Measurements from ENCODE around the gene KRTAP12-2. TPM values are rescaled to one million over a fixed set of nuclear protein-coding genes. Genes with fewer than 3 reads are reported as not detected.
"Not testable (repeated sequence)": the region's sequence is repeated elsewhere in the genome, so short reads cannot be mapped to it uniquely, and the experiment has no call there.

The KRTAP12-2 gene
- total RNA-seq, 1 donor from 2014 or later: not detected

GRCh38 chr21:44644878-44645277, 21.8 kb downstream of the KRTAP12-2 start:
- peaks cover 10% of the 10 kb centered on the region for H3K27me3 Mint-ChIP-seq (ENCODE audit: low read depth)
- no peak overlapping the region for H3K27ac Mint-ChIP-seq (ENCODE audit: unreplicated experiment)
- no peak overlapping the region for H3K4me3 Mint-ChIP-seq
- TF ChIP-seq, protein P1, sequence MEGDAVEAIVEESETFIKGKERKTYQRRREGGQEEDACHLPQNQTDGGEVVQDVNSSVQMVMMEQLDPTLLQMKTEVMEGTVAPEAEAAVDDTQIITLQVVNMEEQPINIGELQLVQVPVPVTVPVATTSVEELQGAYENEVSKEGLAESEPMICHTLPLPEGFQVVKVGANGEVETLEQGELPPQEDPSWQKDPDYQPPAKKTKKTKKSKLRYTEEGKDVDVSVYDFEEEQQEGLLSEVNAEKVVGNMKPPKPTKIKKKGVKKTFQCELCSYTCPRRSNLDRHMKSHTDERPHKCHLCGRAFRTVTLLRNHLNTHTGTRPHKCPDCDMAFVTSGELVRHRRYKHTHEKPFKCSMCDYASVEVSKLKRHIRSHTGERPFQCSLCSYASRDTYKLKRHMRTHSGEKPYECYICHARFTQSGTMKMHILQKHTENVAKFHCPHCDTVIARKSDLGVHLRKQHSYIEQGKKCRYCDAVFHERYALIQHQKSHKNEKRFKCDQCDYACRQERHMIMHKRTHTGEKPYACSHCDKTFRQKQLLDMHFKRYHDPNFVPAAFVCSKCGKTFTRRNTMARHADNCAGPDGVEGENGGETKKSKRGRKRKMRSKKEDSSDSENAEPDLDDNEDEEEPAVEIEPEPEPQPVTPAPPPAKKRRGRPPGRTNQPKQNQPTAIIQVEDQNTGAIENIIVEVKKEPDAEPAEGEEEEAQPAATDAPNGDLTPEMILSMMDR (conservative IDR thresholded peaks at IDR 0.05): no peak
- DNase-seq (ENCODE audit: low read depth, low spot score): no peak
- H3K4me1 Mint-ChIP-seq: no peaks in the 10 kb centered on the region
- peaks cover 31% of the 10 kb centered on the region for H3K9me3 Mint-ChIP-seq
- peaks cover 5% of the 10 kb centered on the region for H3K36me3 Mint-ChIP-seq (ENCODE audit: low read depth)

DNA sequence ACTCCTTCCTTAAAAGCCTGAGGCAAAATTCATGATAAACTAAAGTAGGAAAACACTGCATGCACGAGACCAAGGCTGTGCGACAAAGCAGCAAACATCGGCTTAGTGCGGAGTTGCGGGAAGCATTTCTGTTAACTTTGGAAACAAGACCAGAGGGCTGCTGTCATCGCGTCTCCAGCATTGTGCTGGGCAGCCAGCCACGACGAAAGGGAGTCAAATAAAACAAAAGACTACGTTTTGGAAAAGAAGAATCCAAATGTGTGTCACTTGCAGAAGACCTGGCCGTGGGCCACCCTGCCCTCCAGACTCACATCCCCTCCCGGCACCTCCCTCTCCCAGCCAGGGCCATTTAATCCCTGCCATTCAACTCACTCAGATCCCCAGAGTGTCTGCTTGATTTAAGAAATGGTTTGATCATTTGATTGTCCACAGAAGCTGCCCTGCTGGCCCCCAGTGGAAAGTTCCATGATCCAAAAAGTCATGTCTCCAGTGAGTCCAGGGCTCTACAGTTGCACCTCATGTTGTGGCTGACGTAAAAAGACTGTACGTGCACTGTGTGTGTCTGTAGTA, 22.9 kb downstream of the KRTAP12-2 start:
- Mint-ChIP-seq H3K4me3 (no peak overlapping the region), H3K27ac (ENCODE audit: unreplicated experiment) (no peak overlapping the region), H3K27me3 (ENCODE audit: low read depth) (peaks cover 10% of the 10 kb centered on the region), H3K4me1 (no peaks in the 10 kb centered on the region), H3K36me3 (ENCODE audit: low read depth) (peaks cover 5% of the 10 kb centered on the region), H3K9me3 (peaks cover 31% of the 10 kb centered on the region)
- TF ChIP-seq, protein P1 (conservative IDR thresholded peaks at IDR 0.05): no peak
- no peak for DNase-seq (ENCODE audit: low read depth, low spot score)

DNA sequence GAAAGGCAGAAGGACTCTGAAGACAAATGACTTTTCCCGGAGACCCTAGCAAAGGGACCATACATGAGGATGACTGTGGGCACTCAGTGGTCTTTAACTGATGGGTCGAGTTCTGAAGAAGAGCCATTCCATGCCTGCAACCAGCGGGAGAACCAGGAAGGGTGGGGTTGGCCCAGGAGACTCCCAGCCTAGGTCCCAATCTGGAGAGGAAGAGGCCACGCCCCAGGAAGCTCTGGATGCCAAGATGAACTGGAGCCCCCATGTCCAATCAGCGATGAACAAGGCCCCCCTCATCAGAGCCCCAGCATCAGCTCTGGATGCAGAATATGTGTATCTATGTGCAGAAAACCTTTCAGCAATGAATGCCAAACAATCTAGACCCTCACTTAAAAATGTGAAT, 26.0 kb downstream of the KRTAP12-2 start:
- TF ChIP-seq, protein P1 (conservative IDR thresholded peaks at IDR 0.05): no peak
- peaks cover 4% of the 10 kb centered on the region for H3K27me3 Mint-ChIP-seq (ENCODE audit: low read depth)
- no peak for DNase-seq (ENCODE audit: low read depth, low spot score)
- H3K4me1 Mint-ChIP-seq: peaks cover 10% of the 10 kb centered on the region
- H3K36me3 Mint-ChIP-seq (ENCODE audit: low read depth): peaks cover 5% of the 10 kb centered on the region
- H3K27ac Mint-ChIP-seq (ENCODE audit: unreplicated experiment): no peak overlapping the region
- no peak overlapping the region for H3K4me3 Mint-ChIP-seq
- H3K9me3 Mint-ChIP-seq: peaks cover 31% of the 10 kb centered on the region

DNA sequence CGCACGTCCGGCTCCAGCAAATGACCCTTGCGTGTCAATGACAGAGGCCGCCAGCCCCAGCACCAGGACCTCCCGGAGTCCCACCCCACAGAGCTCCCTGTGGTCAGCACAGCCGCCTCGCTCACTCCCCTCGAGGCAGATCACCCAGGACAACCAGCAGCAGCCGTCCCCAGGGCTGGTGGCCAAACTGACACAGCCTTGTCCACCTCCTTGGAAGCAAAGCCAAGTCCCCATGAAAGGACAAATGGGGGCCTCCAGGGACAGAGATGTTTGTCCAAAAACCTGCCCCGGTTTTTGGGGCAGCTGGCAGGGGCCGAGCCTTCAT, 27.4 kb downstream of the KRTAP12-2 start:
- H3K4me3 Mint-ChIP-seq: no peak overlapping the region
- H3K36me3 Mint-ChIP-seq (ENCODE audit: low read depth): peaks cover 3% of the 10 kb centered on the region
- peaks cover 10% of the 10 kb centered on the region for H3K4me1 Mint-ChIP-seq
- peaks cover 7% of the 10 kb centered on the region for H3K27me3 Mint-ChIP-seq (ENCODE audit: low read depth)
- DNase-seq (ENCODE audit: low read depth, low spot score): no peak
- no peak overlapping the region for H3K27ac Mint-ChIP-seq (ENCODE audit: unreplicated experiment)
- TF ChIP-seq, protein P1 (conservative IDR thresholded peaks at IDR 0.05): no peak
- peaks cover 24% of the 10 kb centered on the region for H3K9me3 Mint-ChIP-seq

DNA sequence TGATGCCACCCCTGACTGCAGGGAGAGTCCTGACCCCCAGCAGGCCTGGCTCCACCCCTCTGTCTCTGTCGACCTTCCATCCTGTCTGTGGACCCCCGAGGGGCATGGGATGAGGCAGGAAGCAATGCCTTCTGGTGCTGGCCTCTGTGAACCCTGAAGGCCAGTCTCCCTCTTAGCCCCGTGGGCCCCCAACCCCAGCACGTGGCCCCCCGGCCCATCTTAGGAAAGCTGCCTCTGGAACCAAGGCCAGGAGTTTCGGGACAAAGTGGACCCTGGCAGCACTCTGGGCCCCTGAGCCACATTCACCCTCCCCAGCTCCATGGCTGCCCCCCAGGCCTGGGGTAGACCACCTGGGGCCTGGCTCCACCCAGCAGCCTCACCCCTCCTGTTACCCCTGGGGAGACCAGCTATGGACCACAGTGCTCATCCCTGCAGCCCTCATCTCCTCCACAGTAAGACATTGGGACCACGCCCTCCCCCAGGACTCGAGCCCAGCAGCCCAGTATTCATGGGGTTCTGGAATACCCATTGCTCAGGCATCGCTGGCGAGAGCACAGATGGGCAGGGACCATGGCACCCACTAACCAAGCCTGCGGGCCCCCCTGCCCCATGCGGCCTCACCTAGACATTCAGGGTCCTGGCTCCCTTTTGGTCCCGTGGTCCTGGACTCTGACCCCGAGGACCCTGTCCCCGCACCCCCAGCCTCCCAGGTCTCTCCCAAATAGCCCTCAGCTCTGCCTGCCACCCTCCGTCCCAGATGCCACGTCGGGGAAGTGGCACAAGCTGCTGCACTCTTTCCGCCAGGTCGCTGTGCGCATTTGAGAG, 28.0 kb downstream of the KRTAP12-2 start:
- DNase-seq (ENCODE audit: low read depth, low spot score); H3K27ac Mint-ChIP-seq (ENCODE audit: unreplicated experiment); H3K4me1 Mint-ChIP-seq; H3K36me3 Mint-ChIP-seq (ENCODE audit: low read depth); H3K4me3 Mint-ChIP-seq: not testable (repeated sequence)
- peaks cover 10% of the 10 kb centered on the region for H3K27me3 Mint-ChIP-seq (ENCODE audit: low read depth)
- peaks cover 24% of the 10 kb centered on the region for H3K9me3 Mint-ChIP-seq

DNA sequence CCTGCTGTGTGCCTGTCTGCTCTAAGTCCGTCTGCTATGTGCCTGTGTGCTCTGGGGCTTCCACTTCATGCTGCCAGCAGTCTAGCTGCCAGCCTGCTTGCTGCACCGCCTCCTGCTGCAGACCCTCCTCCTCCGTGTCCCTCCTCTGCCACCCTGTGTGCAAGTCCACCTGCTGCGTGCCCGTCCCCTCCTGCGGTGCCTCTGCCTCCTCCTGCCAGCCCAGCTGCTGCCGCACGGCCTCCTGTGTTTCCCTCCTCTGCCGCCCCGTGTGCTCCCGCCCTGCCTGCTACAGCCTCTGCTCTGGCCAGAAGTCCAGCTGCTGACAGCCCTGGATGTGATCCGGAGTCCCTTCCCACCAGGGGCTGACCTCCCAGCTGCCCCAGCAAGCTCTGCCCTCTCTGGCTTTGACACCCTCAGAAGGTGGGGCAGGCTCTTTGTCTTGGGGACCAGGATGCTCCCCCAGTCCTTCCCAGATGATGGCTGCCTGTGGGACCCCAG, 28.8 kb downstream of the KRTAP12-2 start:
- not testable (repeated sequence) for H3K4me1 Mint-ChIP-seq; H3K4me3 Mint-ChIP-seq; DNase-seq (ENCODE audit: low read depth, low spot score); H3K27ac Mint-ChIP-seq (ENCODE audit: unreplicated experiment); H3K36me3 Mint-ChIP-seq (ENCODE audit: low read depth)
- Mint-ChIP-seq H3K9me3 (peaks cover 17% of the 10 kb centered on the region), H3K27me3 (ENCODE audit: low read depth) (peaks cover 16% of the 10 kb centered on the region)

Measured in neural crest cell (in vitro differentiated cells).